HepG2 (cell line): ENCODE results near the gene PAM16. TPM values are rescaled to one million over a fixed set of nuclear protein-coding genes. Genes with fewer than 3 reads are reported as not detected.

Experiments
- HNRNPL ChIP-seq: fragments of 200-400 bp; formaldehyde crosslinking; IDR thresholded peaks from 2 replicates; pipeline ENCODE4 v1.6.1; 2017; ENCODE audit warnings: mild to moderate bottlenecking, low read depth, low read length
- KLF12 ChIP-seq: sonication (generic); formaldehyde crosslinking; IDR thresholded peaks from 2 replicates; pipeline ENCODE4 v1.4.0; 2020; ENCODE audit warnings: missing genetic modification reagents, borderline replicate concordance
- MED1 ChIP-seq: sonication (generic); formaldehyde crosslinking; IDR thresholded peaks from 2 replicates; pipeline ENCODE4 v1.4.0; 2020; ENCODE audit warnings: missing genetic modification reagents
- SKI ChIP-seq: fragments of 450-650 bp; IDR thresholded peaks from one replicate; pipeline ENCODE4 v1.6.1; 2018; ENCODE audit warnings: mild to moderate bottlenecking; ENCODE audit not compliant: partially characterized antibody
- ZFY ChIP-seq: sonication (generic); formaldehyde crosslinking; IDR thresholded peaks from 2 replicates; pipeline ENCODE4 v1.4.0; 2020; ENCODE audit warnings: missing genetic modification reagents
- ZSCAN21 ChIP-seq: sonication (generic); formaldehyde crosslinking; IDR thresholded peaks from 2 replicates; pipeline ENCODE4 v1.8.0; 2022; ENCODE audit warnings: mild to moderate bottlenecking, missing genetic modification reagents, moderate library complexity, borderline replicate concordance
- polyA plus RNA-seq, 8 experiments: library from polyadenylated mRNA; depleted of rRNA in 3 of 8; stranded (reverse) in 7 of 8; unstranded in 1 of 8; fragments of >200 nt; fragmentation: Illumina TruSeq in 4 of 8; extraction: Trizol in 4 of 8; gene quantifications; 2 replicates each; pipeline versions ENCODE4 v1.2.1 to v1.2.3, GENCODE V29; 2011 to 2016; ENCODE audit warnings: low read depth in 4 of 8, missing spikeins in 1 of 8, mixed read lengths in 1 of 8; ENCODE audit not compliant: insufficient read depth in 1 of 8
- total RNA-seq, 5 experiments: library from RNA; depleted of rRNA; stranded (reverse); fragments of >200 nt; fragmentation: Illumina TruSeq; extraction: Trizol; gene quantifications; 2 replicates each; pipeline ENCODE4 v1.2.3, GENCODE V29; 2016; ENCODE audit warnings: low read depth in 1 of 5
- TF ChIP-seq, protein P1 (sequence below): sonication (generic); formaldehyde crosslinking; IDR thresholded peaks from 2 replicates; pipeline ENCODE4 v1.4.0; 2020; ENCODE audit warnings: missing genetic modification reagents
- TF ChIP-seq, protein P2 (sequence below): sonication (generic); formaldehyde crosslinking; IDR thresholded peaks from 2 replicates; pipeline ENCODE4 v1.4.0; 2020; ENCODE audit warnings: missing genetic modification reagents, mild to moderate bottlenecking, borderline replicate concordance
- TF ChIP-seq, protein P3 (sequence below): sonication (generic); formaldehyde crosslinking; IDR thresholded peaks from 2 replicates; pipeline ENCODE4 v1.4.0; 2020; ENCODE audit warnings: missing genetic modification reagents
- TF ChIP-seq, protein P4 (sequence below): sonication (generic); formaldehyde crosslinking; IDR thresholded peaks from 2 replicates; pipeline ENCODE4 v1.4.0; 2020; ENCODE audit warnings: missing genetic modification reagents
- TF ChIP-seq, protein P5 (sequence below): sonication (generic); formaldehyde crosslinking; IDR thresholded peaks from 2 replicates; pipeline ENCODE4 v1.8.1; 2023; ENCODE audit warnings: mild to moderate bottlenecking, missing genetic modification reagents

Gene PAM16
- total and polyA plus RNA-seq, 2 of the 13 experiments (the other 11 are each of a cell fraction or from before 2014, with no cell fraction given), result 51.5 to 51.8 TPM

DNA sequence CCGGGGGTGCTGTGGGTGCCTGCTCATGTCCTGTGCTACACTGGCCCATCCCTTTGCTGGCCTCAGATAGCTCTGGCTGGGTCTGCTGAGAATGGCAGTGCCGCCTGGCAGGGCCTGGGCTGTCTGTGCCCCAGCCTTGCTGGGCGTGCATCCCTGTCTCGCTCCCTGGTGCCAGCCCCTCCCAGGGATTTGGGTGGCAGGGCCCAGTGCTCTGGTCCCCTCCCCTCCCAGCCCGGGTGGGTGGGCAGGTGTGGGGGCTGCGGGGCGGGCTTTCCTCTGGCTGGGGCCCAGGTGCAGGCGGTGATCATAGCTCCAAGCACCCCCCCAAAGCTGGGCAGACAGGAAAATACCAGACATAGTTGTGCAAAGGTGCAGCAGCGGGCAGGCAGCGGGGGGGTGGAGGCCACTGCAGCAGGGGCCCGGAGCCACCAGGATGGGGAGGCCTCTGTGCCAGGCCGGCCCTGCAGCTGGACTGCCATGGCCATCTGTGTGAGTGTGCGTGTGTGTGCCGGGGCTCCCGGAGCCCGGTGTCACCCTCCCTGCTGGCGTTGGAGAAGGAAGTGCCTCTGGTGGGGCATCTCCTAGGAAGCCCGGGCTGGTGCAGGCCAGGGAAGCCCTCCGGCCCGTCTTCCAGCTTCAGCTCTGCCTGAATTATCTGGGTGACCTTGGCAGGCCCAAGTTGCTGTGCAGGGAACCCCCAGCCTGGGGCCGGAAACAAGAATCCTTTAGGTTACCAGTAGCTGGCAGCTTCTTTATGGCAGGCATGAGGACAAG, 27.9 kb downstream of the PAM16 start (continued):
- TF ChIP-seq, protein P1, sequence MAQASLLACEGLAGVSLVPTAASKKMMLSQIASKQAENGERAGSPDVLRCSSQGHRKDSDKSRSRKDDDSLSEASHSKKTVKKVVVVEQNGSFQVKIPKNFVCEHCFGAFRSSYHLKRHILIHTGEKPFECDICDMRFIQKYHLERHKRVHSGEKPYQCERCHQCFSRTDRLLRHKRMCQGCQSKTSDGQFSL, result peak; percentile 55; the same call in 1 of the 2 replicates
- TF ChIP-seq, protein P2, sequence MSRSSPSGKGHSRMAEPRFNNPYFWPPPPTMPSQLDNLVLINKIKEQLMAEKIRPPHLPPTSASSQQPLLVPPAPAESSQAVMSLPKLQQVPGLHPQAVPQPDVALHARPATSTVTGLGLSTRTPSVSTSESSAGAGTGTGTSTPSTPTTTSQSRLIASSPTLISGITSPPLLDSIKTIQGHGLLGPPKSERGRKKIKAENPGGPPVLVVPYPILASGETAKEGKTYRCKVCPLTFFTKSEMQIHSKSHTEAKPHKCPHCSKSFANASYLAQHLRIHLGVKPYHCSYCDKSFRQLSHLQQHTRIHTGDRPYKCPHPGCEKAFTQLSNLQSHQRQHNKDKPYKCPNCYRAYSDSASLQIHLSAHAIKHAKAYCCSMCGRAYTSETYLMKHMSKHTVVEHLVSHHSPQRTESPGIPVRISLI (CRISPR knock-in tag), result 0 out of 2 replicates have a peak, but pooled peaks have one; percentile 14
- TF ChIP-seq KLF12 (CRISPR knock-in tag) (0 out of 2 replicates have a peak, but pooled peaks have one; percentile 38), MED1 (CRISPR knock-in tag) (0 out of 2 replicates have a peak, but pooled peaks have one; percentile 14), ZSCAN21 (CRISPR knock-in tag) (peak; percentile 32; the same call in 1 of the 2 replicates), HNRNPL (peak; percentile 84), ZFY (CRISPR knock-in tag) (peak; percentile 41; the same call in 1 of the 2 replicates), SKI (peak; percentile 13)
- TF ChIP-seq, protein P3, sequence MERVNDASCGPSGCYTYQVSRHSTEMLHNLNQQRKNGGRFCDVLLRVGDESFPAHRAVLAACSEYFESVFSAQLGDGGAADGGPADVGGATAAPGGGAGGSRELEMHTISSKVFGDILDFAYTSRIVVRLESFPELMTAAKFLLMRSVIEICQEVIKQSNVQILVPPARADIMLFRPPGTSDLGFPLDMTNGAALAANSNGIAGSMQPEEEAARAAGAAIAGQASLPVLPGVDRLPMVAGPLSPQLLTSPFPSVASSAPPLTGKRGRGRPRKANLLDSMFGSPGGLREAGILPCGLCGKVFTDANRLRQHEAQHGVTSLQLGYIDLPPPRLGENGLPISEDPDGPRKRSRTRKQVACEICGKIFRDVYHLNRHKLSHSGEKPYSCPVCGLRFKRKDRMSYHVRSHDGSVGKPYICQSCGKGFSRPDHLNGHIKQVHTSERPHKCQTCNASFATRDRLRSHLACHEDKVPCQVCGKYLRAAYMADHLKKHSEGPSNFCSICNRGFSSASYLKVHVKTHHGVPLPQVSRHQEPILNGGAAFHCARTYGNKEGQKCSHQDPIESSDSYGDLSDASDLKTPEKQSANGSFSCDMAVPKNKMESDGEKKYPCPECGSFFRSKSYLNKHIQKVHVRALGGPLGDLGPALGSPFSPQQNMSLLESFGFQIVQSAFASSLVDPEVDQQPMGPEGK (CRISPR knock-in tag), result peak; percentile 67
- TF ChIP-seq, protein P4, sequence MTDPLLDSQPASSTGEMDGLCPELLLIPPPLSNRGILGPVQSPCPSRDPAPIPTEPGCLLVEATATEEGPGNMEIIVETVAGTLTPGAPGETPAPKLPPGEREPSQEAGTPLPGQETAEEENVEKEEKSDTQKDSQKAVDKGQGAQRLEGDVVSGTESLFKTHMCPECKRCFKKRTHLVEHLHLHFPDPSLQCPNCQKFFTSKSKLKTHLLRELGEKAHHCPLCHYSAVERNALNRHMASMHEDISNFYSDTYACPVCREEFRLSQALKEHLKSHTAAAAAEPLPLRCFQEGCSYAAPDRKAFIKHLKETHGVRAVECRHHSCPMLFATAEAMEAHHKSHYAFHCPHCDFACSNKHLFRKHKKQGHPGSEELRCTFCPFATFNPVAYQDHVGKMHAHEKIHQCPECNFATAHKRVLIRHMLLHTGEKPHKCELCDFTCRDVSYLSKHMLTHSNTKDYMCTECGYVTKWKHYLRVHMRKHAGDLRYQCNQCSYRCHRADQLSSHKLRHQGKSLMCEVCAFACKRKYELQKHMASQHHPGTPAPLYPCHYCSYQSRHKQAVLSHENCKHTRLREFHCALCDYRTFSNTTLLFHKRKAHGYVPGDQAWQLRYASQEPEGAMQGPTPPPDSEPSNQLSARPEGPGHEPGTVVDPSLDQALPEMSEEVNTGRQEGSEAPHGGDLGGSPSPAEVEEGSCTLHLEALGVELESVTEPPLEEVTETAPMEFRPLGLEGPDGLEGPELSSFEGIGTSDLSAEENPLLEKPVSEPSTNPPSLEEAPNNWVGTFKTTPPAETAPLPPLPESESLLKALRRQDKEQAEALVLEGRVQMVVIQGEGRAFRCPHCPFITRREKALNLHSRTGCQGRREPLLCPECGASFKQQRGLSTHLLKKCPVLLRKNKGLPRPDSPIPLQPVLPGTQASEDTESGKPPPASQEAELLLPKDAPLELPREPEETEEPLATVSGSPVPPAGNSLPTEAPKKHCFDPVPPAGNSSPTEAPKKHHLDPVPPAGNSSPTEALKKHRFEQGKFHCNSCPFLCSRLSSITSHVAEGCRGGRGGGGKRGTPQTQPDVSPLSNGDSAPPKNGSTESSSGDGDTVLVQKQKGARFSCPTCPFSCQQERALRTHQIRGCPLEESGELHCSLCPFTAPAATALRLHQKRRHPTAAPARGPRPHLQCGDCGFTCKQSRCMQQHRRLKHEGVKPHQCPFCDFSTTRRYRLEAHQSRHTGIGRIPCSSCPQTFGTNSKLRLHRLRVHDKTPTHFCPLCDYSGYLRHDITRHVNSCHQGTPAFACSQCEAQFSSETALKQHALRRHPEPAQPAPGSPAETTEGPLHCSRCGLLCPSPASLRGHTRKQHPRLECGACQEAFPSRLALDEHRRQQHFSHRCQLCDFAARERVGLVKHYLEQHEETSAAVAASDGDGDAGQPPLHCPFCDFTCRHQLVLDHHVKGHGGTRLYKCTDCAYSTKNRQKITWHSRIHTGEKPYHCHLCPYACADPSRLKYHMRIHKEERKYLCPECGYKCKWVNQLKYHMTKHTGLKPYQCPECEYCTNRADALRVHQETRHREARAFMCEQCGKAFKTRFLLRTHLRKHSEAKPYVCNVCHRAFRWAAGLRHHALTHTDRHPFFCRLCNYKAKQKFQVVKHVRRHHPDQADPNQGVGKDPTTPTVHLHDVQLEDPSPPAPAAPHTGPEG (CRISPR knock-in tag), result 0 out of 2 replicates have a peak, but pooled peaks have one; percentile 24
- TF ChIP-seq, protein P5, sequence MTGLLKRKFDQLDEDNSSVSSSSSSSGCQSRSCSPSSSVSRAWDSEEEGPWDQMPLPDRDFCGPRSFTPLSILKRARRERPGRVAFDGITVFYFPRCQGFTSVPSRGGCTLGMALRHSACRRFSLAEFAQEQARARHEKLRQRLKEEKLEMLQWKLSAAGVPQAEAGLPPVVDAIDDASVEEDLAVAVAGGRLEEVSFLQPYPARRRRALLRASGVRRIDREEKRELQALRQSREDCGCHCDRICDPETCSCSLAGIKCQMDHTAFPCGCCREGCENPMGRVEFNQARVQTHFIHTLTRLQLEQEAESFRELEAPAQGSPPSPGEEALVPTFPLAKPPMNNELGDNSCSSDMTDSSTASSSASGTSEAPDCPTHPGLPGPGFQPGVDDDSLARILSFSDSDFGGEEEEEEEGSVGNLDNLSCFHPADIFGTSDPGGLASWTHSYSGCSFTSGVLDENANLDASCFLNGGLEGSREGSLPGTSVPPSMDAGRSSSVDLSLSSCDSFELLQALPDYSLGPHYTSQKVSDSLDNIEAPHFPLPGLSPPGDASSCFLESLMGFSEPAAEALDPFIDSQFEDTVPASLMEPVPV (CRISPR knock-in tag), result peak; percentile 28; the same call in 1 of the 2 replicates
